ENCODE measurements around the gene ROGDI.

The ROGDI gene, protein sequence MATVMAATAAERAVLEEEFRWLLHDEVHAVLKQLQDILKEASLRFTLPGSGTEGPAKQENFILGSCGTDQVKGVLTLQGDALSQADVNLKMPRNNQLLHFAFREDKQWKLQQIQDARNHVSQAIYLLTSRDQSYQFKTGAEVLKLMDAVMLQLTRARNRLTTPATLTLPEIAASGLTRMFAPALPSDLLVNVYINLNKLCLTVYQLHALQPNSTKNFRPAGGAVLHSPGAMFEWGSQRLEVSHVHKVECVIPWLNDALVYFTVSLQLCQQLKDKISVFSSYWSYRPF

DNA sequence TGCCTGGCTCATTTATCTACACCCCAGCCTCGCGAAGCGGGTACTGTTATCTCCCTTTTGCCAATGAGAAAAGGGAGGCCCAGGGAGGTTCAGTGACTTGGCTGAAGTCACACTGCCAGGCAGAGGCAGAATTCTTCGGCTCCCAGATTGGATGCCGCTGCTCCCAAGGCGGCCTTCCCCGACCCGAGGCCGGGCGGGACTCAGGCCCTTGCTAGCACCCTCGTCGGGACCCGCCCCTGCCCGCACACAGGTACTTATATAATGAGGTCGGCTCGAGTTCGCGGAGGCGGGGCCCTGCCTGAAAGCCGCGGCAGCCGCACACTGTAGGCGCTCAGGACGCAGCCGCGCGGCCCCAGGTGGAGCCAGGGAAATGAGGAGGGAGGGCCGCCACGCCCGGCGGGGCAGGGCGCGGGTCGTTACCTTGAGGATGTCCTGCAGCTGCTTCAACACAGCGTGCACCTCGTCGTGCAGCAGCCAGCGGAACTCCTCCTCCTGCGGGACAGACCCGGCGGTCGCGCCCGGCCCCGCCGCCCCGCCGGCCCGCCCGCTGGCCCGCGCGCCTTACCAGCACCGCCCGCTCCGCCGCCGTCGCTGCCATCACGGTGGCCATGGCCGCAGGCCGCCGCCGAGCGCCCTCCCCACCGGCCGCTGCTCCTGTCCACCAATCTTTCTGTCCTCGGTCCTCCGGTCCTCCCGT, at the start of gene ROGDI:
Gene ROGDI, minus strand, starts transcription at position 672 of the 697 bp plus-strand sequence. Its CDS starts 62 bp downstream, at position 610.
- DNase-seq (ENCODE audit: low spot score), result peak; percentile 83

GRCh38 chr16:4850211-4850610, 47.8 kb upstream of the ROGDI start:
- DNase-seq (ENCODE audit: low spot score), result no peak

- DNase-seq (ENCODE audit: low spot score), result peak; percentile 73
Observed at GRCh38 chr16:4847774-4848587, 45.5 kb upstream of the ROGDI start.

- peak; percentile 98 for DNase-seq (ENCODE audit: low spot score)
Observed at GRCh38 chr16:4846901-4847773, 44.7 kb upstream of the ROGDI start, which contains the start of the genes GLYR1 and UBN1. Gene GLYR1, minus strand, starts transcription at chr16:4847288. Its CDS starts 23 bp downstream, at chr16:4847265. Gene UBN1, plus strand, starts transcription at chr16:4847481. Its CDS starts 5,437 bp downstream, at chr16:4852918.

DNA sequence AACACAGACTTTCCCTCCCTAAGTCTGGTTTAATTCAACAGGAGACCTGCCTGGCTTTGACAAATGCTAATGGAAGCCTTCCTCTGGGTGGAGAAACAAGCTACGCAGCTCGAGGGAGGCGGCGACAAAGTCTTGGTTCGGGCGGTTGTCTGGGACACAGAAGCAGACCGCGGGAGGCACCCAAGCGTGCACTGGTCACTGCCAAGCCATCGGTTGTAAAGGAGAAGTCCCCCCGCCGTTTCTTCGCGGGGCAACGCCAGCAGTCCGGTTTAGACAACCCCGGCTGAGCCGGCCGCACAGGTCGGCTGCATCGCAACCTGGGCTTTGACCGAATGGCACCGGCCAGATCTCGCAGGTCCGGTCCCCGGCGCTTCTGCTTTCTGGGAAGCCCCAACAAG, 44.1 kb upstream of the ROGDI start:
- DNase-seq (ENCODE audit: low spot score), result no peak

DNA sequence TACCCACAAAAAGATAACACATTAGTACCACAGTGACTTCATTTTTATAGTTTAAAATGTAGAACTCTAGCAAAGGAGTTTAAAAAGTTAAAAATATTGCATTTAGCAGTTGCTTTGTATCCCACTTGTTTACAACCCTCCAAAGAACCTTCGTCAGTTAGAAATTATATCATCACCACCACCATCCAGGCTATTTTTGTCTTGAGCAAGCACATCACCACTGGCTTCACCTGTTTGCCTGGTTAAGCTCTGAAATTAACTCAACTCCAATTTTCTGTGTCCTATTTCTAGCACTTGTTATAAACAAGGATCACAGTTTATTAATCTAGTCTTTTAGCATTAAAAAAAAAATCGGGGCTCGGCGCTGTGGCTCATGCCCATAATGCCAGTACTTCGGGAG, 38.6 kb upstream of the ROGDI start:
- no peak for DNase-seq (ENCODE audit: low spot score)

- no peak for DNase-seq (ENCODE audit: low spot score)
Observed at GRCh38 chr16:4839942-4840341, 37.5 kb upstream of the ROGDI start.

DNA sequence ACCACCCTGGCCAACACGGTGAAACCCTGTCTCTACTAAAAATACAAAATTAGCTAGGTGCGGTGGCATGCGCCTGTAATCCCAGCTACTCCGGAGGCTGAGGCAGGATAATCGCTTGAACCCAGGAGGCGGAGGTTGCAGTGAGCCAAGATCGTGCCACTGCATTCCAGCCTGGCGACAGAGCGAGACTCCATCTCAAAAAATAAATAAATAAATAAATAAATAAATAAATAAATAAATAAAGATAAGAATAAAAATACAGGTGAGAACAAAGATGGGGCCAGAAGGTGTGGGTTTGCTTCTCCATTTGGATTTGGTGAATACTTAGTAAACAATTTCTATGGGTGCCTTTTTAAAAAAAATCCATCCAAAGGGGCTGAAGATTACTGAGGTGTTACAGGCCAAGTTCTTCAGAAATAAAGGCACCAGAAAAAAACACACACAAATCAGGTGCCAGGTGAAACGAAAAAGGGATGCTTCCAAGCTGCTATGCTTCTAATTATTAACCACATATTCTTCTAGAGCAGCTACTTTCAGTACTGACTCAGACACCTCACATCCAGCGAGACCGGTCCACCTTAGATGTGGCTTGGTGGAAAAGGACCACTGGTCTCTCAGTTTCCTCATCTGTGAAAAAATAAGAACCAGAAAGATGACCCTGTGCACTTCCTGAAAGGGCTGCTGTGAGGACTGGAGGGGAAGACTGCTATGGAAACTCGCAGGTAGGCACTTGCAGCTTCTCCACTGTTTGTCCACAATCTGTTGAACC, 35.5 kb upstream of the ROGDI start:
- DNase-seq (ENCODE audit: low spot score), result no peak

GRCh38 chr16:4836727-4837126, 34.3 kb upstream of the ROGDI start:
- no peak for DNase-seq (ENCODE audit: low spot score)

GRCh38 chr16:4833584-4833983, 31.2 kb upstream of the ROGDI start:
- no peak for DNase-seq (ENCODE audit: low spot score)

DNA sequence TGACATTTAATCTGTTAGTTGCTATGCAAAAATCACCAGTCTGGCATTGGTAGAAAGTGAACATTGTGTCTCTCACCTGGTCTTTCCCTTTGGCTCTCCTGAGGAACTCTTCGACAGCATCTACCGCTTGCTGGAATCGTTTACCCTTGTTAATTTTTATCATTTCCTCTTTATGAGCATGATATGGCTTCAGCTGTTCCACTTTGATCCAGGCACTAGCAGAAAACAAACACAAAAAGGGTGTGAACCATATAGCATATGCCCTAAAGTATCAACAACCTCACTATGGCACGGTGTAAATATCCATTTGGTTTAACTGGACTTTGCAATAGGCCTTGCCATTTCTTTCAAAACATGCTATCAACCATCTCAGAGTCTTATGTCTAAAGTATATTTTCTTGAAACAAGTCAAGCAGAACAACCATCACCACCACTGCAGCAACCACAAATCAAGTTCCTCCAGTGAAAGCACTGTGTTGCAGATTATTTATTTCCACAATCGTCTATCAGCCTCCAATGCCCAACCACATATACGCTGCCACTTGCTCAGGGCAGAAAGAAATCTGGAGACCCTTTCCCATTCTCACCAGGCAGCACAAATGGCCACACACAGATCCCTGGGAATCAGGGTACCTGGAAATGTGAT, 30.4 kb upstream of the ROGDI start:
- no peak for DNase-seq (ENCODE audit: low spot score)

- no peak for DNase-seq (ENCODE audit: low spot score)
Observed at GRCh38 chr16:4831616-4832015, 29.2 kb upstream of the ROGDI start.

DNA sequence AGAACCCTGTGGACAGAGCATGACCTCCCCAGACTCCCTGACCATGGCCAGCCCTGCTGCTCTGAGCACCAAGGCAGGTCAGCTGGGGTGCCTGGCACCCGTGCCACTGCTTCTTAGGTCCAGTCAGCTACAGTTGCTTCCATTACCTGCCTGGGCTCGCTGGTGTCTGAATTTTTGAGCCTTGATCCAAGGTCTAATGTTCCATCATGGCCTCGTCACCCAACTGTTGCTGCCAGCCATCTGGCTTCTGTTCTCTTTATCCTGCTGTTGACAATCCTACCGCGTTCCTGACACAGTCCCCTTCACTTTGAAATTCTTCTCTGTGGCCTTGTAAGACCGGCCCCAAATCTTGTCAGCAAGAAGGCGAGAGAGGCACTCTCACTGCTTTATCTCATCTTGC, 28.0 kb upstream of the ROGDI start:
- no peak for DNase-seq (ENCODE audit: low spot score)

GRCh38 chr16:4828567-4829321, 26.3 kb upstream of the ROGDI start:
- DNase-seq (ENCODE audit: low spot score), result no peak

- DNase-seq (ENCODE audit: low spot score), result no peak
Observed at GRCh38 chr16:4826980-4827379, 24.5 kb upstream of the ROGDI start.

GRCh38 chr16:4826526-4826925, 24.1 kb upstream of the ROGDI start:
- DNase-seq (ENCODE audit: low spot score), result no peak

DNA sequence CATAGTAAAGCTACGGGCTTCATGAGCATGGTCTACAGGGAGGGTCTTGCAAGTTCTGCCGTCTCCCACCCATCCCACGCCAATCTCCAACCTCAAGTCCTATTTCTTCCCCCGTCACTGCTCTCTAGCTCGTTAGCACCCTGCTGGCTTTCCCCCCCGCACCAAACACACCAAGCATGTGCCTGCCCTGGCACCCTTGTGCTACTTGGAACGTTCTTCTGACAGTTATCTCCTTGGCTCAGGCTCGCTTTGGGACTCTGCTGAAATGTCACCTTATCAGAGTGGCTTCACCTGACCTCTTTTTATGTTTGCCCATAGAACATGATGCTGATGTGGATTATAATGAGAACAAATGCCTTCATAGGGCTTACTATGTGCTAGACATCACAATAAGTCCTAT, 22.8 kb upstream of the ROGDI start:
- no peak for DNase-seq (ENCODE audit: low spot score)

- no peak for DNase-seq (ENCODE audit: low spot score)
Observed at GRCh38 chr16:4820652-4821051, 18.2 kb upstream of the ROGDI start.

- no peak for DNase-seq (ENCODE audit: low spot score)
Observed at GRCh38 chr16:4814542-4815173, 12.2 kb upstream of the ROGDI start.

Measured in D341Med (cell line).